ENCODE results near the gene HDAC1.
"Not testable (repeated sequence)": the region's sequence is repeated elsewhere in the genome, so short reads cannot be mapped to it uniquely, and the experiment has no call there.

HDAC1 gene

DNA sequence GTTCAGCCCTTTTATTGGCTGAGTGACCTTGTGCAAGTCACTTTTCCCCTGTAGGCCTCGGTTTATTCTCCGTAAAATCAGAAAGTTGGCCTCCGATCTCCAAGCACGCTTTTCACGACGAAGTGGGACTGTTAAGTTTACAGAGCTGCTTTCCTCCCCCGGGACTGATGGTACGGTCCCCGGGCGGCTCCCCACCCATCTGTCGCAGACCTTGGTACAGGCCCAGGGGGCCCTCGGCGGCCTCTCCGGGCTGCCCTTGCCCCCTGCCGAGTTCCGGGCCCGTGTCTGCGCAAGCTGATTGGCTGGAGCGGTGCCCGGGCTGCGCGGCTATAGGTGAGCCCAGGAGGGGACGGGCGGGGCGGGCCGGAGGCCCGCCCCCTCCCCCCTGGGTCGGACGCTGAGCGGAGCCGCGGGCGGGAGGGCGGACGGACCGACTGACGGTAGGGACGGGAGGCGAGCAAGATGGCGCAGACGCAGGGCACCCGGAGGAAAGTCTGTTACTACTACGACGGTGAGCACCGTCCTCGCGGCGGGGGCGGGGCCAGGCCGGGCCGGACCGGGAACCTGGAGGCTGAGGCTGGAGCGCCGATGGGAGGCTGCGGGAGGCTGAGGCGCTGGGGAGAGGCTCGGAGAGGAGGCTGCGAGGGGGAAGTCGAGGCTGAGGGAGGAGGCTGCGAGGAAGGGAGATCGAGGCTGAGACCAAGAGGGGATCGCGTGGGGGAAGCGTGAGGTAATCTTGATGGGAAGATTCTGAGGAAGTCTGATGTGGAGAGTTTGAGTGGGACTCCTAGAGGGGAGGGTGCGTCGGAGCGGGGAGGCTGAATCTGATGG lies at the start of gene HDAC1:
HDAC1 (plus strand) TSS at position 376 of the 831 bp plus-strand sequence; CDS start at position 463, 87 bp downstream.
- DNase-seq, result peak; percentile 96

DNA sequence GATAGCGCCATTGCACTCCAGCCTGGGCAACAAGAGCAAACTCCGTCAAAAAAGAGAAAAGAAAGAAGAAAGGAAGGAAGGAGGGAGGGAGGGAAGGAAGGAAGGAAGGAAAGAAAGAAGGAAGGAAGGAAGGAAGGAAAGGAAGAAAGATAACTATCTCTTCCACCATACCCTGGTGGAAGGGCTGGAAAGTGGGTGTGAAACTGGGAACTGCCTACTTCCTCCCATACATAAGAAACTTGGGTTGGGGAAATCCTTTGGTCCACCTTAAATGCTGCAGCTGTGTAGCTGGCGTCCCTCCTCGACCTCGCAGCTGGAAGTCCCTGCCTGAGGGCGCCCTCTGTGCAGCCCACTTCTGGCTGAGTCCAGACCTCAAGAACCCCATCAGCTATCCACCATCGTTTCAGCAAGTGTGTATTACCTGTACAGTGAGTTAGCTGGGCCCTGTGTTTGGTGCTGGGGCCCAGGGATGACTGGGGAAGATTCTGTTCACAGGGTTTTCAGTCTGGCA lies 49.5 kb upstream of the HDAC1 start:
- no peak for DNase-seq

DNA sequence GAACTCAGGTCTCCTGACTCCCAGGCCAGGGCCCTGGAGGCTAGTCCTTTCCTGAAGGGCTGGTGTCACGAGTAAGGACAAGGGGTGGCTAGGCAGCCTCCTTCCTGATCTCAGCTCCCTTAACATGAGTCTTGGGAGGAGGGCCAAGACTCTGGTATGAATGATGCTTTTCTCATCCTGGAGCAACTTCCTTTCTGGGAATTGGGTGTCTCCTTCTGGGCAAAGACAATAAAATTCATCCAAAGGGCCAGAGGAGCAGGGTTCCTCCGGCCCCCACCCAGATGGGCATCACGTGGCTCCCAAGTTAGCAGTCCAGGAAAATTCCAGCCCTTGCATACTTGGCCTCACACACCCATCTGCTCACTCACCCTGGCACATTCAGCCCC lies 45.0 kb upstream of the HDAC1 start, which contains the start of gene FAM167B:
FAM167B (plus strand) TSS at position 335 of the 386 bp plus-strand sequence. CDS start 200 bp downstream, outside the sequence.
- no peak for DNase-seq

DNA sequence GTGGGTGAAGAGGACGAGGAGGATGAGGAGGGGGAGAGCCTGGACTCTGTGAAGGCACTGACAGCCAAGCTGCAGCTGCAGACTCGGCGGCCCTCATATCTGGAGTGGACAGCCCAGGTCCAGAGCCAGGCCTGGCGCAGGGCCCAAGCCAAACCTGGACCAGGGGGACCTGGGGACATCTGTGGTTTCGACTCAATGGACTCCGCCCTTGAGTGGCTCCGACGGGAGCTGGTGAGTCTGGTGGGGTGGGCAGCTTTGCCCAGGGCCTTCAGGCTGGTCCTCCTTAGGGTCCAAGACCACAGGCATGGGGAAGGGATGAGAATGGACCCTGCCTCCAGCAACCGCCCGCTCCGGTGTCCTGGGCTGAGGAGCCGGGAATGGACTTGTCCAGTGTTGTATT lies 44.4 kb upstream of the HDAC1 start:
- DNase-seq, result no peak

DNA sequence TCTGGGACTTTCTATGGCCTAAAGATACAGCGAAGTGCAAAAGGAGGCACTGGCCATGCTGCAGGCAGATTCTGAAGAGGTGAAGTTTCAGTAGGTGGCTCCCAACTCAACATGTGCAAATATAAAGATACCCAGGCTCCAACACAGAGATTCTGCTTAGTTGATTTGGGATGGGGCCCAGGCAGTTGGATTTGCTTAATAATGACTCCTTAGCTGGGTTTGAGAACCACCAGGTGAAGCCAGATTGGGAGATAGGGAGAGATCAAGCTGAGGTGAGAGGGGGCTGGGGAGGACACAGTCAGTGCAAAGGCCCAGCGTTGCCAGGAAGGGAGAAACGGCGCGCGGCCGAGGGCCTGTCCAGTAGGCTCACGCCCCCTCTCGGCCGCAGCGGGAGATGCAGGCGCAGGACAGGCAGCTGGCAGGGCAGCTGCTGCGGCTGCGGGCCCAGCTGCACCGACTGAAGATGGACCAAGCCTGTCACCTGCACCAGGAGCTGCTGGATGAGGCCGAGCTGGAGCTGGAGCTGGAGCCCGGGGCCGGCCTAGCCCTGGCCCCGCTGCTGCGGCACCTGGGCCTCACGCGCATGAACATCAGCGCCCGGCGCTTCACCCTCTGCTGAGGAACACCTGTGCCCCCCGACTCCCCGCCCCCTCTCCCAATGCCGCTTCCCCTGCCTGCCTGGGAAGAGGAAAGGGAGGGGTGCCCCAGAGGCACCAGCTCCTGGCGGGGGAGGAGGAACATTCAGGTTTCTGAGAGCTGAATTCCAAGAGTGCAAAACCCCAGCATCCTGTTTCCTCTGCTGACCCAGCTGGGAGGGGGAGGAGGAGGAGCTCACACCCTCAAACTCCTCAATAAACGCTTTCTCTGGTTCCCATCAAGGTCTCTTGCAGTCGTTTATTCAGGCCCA lies 43.6 kb upstream of the HDAC1 start:
- peak; percentile 61 for DNase-seq

DNA sequence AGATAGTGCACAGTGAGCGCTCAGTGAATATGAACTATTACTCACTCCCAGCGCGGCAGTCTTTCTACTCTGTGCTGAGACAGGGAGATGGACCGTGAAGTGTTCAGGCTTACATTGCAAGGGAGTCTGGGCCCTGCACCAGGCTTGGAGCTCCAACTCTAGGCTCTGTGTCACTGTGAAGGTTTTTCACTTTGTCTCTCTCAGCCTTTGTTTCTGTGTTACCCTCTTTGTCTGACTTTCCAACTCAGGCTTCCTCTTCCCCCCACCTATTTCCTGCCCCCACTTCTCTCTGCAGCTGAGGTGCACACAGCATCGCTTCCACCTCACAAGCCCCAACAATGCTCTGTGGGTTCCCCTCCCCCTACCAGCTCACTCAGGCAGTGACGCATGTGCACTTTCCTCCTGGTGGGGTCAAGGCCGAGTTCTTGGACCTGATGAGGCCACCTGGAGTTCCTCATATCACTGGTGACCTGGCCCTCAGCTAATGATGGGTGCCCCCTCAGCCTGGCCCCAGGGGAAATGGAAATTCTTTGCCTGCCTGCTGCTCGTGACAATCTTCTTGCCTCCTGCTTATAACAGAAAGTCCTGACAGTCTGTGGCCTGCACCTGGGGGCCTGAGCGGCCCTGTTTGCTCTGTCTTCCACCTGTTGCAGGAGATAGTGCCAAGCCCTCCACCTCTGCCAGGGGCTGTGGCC lies 41.9 kb upstream of the HDAC1 start:
- DNase-seq, result peak; percentile 78

DNA sequence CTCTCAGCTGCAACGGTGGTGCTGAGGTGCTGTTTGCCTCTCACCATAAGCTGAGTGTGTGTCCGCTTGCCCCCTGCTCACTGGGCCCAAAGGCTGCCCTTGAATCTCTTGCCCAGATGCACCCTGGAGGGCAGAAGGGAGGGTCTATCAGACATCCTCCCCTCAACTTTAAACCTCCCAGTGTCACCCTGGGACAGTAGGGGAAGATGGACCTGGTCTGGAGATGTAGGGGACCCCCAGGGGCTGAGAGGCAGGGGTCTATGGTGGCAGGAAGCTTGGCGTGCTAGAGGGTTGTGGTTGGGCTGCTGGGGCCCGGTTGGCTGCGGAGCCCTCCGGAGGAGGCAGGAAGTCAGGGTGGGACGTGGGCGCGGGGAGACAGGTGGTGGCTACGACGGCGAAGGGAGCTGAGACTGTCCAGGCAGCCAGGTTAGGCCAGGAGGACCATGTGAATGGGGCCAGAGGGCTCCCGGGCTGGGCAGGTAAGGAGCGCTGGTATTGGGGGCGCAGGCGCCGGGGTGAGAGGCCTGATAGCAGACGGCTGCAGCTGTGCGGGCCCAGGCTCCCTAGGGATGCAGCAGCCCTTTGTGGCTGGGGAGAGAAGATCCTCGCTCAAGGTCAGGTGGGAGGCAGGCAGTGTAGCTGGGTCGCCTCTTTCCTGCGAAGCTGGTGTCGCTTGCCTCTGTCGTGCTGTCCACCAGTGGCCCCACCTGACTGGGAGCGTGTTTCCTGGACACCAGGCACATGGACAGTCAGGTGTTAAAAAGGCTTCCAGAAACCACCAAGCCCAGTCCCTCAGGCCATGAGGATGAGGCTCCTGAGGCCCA lies 40.8 kb upstream of the HDAC1 start, which contains the start of gene LCK:
LCK (plus strand) TSS at position 373 of the 824 bp plus-strand sequence. CDS start 23,065 bp downstream, outside the sequence.
- DNase-seq, result peak; percentile 61

DNA sequence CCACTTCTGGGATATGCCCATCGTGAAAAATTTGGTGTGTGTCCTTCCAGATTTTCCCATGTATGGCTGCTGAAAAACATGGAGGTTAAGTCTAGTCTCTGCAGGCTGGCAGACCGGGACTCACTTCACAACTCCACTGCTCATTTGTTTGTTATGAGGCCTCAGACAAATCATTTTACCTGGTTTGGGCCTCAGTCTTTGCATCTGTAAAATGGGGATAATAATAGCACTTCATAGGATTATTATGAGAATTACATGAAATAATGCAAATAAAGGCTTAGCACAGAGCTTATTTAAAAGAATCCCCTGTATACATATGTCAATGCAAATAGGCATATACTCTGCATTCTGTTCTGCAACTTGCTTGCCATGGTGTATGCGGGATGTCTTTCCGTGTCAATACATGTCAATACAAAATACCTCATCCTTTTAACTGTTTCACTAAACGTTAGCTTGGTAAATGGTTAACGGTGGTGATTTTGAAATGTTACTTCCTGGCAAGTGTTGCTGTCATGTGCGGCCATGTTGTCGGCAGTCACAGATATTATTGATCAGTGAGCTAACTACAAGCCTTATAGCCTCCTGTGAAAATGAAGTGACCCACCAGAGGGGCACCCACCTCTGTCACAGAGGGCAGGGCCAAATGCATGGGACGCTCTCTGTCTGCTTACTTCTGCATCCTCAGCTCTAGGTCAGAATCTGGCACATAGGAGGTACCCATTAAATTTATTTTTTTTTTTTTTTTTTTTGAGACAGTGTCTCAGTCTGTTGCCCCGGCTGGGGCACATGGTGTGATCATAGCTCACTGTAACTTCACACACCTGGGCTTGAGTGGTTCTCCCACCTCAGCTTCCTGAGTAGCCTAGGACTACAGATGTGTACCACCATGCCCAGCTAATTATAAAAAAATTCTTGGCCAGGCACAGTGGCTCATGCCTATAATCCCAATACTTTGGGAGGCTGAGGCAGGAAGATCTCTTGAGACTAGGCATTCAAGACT lies 36.5 kb upstream of the HDAC1 start:
- no peak for DNase-seq

DNA sequence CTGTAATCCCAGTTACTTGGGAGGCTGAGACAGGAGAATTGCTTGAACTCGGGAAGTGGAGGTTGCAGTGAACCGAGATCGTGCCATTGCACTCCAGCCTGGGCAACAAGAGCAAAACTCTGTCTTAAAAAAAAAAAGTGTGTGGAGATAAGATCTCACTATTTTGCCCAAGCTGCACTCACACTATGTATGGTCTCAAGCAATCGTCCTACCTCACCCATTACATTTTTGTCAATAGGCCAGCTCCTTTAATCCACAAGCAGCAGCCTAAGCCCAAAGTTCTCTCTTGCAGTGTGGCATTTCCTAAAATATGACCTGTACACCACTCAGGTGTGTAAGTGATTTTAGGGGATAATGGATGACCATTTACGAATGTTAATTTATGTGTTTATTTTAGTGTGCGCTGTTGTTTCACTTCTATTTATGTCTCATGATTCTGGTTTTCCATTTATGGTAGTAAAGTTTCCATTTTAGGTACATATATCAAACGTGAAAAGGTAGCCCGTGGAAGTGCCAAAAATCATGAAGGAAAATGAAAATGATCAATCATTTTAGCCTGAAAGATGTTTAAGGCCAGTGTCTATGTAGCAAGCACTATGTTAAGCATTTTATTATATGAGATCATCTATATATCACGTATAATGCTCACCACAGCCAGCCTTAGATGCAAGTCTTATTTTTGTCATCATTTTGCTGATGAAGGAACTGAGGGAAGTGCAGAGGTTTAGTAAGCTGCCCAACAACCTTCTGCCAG lies 35.2 kb upstream of the HDAC1 start:
- no peak for DNase-seq

DNA sequence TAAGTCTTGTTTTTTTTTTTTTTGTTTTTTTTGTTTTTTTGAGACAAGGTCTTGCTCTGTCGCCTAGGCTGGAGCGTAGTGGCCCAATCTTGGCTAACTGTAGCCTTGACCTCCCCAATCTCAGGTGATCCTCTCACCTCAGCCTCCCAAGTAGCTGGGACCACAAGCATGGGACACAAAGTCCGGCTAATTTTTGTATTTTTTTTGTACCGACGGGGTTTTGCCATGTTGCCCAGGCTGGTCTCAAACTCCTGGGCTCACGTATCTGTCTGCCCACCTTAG lies 34.7 kb upstream of the HDAC1 start:
- no peak for DNase-seq

DNA sequence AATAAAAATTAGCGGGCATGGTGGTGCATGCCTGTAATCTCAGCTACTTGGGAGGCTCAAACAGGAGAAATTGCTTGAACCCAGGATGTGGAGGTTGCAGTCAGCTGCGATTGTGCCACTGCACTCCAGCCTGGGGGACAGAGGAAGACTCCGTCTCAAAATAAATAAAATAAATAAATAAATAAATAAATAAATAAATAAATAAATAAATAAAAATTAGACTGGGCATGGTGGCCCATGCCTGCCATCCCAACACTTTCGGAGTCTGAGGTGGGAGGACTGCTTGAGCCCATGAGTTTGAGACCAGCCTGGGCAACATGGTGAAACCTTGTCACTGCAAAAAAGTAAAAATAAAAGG lies 28.7 kb upstream of the HDAC1 start:
- DNase-seq, result not testable (repeated sequence)

DNA sequence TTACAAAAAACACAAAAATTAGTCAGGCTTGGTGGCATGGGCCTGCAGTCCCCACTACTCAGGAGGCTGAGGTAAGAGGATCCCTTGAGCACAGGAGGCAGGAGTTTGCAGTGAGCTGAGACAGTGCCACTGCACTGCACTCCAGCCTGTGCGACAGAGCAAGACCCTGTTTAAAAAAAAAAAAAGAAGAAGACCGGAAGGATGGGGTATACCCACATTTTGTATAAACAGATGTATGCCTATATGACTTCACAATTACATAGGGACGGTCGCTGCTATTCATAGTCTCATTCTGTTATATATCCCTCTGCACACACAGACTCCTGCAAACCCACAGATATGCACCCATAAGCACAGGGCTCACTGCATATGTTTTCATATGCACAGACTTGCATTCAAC lies 28.1 kb upstream of the HDAC1 start:
- no peak for DNase-seq

DNA sequence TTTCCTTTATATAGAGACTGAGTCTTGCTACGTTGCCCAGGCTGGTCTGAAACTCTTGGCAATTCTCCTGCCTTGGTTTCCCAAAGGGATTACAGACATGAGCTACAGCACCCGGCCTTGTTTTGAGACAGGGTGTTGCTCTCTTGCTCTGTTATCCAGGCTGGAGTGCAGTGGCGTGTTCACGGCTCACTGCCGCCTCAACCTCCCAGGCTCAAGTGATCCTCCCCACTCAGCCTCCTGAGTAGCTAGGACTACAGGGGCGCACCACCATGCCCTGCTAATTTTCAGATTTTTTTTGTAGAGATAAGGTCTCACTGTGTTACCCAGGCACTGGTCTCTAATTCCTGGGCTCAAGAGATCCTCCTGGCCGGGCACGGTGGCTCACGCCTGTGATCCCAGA lies 26.0 kb upstream of the HDAC1 start:
- DNase-seq, result no peak

DNA sequence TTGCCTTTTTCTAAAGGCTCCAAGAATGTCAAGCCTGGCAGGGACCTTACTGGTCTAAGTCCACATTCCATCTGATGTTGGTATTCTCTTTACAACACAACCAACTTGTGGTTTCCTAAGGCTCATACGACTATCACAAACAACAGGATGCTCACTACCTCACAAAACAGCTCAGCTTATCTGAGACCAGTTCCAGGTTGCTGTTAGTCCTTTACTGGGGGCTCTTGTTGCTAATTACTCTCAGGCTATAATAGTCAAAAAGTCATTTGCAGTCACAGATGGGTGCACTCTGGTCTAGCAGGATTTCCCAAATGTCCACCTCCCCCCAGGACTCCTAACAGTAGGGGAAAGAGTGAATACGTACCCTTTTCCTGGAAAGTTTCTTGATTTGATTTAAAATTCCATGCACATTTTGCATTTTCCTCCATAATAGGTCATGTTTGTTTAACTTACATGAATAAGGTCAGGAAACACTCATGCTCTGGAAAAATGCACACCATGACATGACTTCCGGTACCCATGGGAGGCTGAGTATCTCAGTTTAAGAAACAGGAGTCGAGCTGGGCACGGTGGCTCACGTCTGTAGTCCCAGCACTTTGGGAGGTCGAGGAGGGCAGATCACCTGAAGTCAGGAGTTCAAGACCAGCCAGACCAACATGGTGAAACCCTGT lies 24.8 kb upstream of the HDAC1 start:
- no peak for DNase-seq

DNA sequence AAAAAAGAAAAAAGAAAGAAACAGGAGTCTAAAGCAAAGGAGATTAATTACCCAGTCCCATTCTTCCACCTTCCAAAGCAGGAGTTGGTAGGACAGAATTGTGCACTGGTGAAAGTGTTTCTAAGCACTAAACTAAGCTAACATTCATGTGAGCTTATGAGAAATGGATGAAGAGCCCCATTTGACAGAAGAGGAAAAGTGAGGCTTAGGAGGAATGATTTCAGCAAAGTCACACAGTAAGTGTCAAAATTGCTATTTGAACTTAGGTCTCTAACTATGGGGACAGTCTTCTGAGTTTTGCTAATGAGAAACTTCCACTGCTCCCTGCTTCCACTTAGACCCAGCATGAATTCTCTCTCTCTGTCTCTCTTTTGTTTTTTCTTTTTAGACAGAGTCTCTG lies 22.1 kb upstream of the HDAC1 start:
- no peak for DNase-seq

DNA sequence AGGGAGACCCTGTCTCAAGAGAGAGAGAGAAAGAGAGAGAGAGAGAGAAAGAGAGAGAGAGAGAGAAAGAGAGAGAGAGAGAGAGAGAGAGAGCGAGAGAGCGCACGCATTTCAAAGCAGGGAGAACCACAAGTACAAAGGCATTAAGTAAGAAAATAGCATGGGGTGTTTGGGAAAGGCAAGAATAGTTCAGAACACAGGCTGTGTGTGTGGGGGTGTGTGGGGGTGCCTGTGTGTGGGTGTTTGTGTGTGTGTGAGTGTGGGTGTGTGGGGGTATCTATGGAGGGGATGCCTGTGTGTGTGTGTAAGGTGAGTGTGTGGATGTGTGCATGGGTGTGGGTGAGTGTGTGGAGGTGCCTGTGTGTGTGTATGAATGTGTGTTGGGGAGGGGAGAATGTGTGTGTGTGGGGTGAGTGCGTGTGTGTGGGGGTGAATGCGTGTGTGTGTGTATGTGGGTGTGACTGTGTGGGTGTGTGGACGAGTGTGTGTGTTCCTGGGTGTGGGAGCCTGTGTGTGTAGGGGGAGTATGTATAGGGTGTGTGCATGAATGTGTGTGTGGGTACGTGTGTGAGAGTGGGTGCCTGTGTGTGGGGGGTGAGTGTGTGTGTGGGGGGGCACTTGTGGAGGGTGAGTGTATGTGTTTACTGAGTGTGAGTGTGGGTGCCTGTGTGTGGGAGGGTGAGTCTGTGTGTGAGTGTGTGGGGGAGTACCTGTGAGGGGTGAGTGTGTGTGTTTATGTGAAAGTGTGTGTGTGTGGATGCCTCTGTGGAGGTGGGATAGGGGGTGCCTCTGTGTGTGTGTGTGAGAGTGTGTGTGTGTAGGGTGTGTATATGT lies 19.1 kb upstream of the HDAC1 start:
- DNase-seq, result no peak

DNA sequence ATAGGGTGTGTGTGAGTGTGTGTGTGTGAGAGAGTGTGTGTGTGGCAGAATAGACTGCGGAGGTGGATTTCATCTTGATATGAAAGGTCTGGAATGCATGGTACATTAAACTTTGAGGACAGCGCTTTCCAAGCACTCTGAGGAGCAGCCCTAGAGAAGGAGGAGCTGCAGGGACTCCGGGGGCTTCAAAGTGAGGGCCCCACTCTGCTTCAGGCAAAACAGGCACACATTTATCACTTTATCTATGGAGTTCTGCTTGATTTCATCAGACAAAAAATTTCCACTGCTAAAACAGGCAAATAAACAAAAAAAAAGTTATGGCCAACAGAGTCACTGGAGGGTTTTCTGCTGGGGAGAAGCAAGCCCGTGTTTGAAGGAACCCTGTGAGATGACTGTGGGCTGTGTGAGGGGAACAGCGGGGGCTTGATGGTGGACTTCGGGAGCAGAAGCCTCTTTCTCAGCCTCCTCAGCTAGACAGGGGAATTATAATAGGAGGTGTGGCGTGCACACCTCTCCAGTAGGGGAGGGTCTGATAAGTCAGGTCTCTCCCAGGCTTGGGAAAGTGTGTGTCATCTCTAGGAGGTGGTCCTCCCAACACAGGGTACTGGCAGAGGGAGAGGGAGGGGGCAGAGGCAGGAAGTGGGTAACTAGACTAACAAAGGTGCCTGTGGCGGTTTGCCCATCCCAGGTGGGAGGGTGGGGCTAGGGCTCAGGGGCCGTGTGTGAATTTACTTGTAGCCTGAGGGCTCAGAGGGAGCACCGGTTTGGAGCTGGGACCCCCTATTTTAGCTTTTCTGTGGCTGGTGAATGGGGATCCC lies 18.3 kb upstream of the HDAC1 start:
- peak; percentile 78 for DNase-seq
